ENCODE results near the gene TEX26.

TEX26 gene

DNA sequence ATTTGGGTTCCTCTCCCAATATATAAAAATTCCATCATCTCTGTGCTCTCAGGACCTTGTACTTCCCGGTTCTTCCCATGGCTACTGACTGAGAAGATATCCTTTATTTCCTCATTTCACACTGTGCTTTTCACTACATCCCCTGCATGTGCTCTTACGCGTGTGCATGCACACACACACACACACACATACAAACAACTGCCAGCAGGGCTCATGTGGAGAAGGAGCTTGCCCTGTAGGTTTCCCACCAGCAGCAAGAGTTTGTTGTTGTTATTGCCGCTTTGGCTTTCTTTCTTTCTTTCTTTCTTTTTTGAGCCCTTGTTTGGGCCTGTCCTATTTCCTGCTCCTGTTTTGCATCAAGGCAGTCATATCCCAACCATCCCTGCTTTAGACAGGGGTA is 43.6 kb downstream of the TEX26 start:
- DNase-seq (ENCODE audit: low spot score): no peak

DNA sequence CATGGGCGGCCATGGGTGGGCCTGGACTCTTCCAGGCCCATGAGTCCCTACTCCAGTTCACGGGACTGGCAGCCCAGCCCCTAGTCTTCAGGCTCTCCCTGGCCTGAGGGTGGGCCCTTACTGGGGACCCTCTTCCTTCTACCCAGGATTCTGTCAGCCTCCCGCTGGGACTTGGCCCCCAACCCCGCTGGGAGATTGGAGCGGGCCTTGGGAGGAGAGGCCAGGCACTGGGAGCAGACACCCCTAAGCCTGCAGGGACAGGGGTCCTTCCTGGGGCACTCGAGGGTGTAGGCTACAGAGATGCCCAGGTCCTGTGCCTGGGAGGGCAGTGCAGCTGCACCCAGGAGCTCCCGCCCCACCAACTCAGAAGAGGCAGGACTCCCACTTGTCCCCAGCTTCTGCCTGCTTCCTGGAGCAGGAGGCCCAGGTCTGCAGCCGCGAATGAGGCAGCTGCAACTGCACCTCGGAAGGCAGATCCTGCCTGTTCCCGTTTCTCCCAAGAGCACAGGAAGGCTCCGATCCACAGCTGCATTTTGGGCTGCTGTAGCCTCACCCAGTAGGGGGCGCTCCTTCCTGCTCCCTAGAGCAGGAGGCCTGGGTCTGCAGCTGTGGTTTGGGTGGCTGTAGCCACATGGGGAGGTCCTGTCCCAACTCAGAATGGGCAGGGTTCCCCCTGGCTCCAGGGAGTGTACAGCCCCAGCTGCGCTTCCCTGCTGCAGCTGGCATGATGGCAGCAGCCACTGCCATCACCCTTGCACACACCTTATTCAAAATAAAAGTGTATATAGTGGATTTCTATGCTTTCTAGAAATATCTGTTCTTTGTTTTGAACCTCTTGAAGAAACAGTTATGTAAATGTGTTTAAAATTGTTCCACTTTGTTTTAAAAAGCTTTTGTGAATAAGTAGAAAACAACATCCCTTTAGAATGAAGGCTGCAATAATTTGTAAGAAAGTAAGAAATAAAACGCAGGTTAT is 46.8 kb downstream of the TEX26 start:
- DNase-seq (ENCODE audit: low spot score): no peak

DNA sequence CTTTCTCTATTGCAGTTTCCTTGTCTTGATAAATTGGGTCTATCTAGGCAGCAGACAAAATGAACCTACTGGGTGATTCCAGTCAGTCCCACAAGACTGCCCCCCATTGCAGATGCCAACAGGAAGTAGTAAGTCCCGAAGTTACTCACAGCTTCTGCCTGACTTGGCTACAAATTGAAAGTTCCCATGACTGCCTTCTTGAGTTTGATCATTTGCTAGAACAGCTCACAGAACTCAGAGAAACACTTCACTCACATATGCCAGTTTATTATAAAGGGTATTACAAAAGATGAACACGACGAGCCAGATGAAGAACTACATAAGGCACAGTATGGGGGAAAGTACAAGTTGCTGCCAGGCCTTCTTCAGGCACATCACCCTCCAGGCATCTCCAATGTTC is 50.0 kb downstream of the TEX26 start:
- DNase-seq (ENCODE audit: low spot score): no peak

DNA sequence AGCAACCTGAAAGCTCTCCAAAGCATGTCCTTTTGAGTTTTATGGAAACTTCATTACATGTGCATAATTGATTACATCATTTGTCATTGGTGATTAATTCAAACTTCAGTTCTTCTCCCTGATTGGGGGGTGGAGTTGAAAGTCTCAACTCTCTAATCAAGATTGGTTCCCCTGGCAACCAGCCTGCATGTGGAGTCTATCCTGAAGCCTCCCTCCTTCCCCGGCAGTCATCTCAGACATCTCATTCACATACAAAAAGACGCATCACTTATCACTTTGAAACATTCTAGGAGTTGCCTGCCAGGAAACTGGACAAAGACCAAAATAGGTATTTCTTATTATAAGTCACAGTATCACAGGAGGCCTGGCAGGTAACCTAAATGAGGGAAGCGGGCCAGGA is 50.5 kb downstream of the TEX26 start:
- no peak for DNase-seq (ENCODE audit: low spot score)

DNA sequence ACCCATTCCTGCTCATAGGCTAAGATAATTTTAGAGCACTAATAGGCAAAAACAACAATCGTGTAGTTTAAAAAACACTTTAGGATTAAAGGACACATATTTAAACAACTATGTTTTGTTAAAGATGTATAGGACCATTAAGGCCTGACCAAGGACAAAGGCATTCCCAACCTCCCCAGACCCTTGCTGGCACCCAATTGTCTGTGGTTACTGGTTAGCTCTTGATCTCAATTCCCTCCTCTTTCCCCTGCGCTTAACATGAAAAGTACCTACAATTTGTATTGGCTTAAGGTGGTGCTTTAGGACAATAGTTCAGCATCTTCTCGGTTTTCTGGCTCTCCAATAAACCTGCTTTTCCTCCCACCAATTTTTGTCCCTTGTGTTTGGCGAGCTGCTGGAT is 51.0 kb downstream of the TEX26 start:
- DNase-seq (ENCODE audit: low spot score): no peak

DNA sequence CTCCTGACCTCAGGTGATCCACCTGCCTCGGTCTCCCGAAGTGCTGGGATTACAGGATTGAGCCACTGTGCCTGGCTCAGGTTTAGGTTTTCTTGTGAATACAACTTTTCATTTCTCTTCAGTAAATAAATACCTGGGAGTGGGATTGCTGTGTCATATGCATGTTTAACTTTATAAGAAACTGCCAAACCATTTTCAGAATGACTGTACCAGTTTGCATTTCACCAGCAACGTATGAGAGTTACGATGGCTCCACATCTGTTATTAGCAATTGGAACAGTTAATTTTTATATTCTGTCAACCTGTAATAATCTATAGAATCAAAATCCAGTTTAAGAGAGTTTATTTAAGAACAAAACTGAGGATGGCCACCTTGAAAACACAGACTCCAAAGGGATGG is 52.2 kb downstream of the TEX26 start:
- DNase-seq (ENCODE audit: low spot score): no peak

DNA sequence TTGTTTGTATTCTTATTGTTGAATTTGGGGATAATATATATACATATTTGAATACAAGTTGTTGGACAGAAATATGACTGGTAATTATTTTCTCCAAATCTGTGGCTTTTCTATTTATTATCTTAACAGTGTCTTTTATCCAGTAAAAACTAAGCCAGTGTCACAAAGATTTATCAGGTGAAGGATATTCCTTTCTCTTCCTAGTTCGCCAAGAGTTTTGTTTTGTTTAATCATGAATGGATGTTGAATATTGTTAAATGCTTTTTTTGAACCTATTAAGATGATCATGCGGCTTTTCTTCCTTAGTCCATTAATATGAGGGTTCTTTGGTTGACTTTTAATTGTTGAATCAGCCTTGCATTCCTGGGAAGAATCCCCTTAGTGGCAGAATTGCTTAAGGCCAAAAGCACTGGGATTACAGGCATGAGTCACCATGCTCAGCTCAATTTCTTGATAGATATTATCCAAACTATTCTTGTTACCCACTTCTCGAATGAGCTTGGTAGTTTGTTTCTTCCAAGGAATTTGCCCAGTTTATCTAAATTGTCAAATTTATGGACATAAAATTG is 53.3 kb downstream of the TEX26 start:
- DNase-seq (ENCODE audit: low spot score): no peak

DNA sequence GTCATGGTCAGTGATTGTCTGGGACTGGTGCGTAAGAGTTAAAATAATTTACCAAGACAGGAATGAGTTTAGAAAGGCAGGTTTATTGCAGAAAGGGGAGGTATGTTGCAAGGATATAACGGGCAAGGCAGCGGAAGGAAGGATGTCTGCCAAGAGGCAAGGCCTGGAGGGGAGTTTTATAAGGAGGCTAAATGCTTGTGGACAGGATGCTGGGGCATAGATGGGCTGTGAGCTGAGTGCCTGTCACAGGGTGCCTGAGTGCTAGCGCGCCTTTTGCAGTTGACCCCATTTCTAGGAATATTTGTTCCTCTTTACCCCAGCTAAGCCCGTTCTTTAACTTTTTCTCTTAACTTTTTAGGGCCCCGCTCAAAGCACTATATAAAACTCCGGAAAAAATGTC is 58.7 kb downstream of the TEX26 start:
- DNase-seq (ENCODE audit: low spot score): no peak

DNA sequence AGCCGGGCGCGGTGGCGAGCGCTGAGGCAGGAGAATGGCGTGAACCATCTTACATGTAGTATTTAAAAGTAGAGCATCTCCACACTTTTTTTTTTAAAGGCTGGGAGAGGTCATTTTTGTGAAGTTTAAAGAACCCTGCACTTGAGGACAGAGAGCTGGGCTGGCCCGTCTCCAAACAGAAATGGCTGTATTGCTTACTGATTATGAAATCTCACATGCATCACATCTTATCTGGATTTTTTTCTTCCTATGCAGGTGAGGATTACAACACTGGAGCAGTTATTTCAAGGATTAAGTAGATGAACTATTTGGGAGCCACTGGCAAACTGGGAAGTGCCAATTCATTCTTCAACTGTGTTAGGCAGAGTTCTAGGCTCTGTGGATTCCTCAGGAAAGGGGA is 59.5 kb downstream of the TEX26 start:
- DNase-seq (ENCODE audit: low spot score): no peak

DNA sequence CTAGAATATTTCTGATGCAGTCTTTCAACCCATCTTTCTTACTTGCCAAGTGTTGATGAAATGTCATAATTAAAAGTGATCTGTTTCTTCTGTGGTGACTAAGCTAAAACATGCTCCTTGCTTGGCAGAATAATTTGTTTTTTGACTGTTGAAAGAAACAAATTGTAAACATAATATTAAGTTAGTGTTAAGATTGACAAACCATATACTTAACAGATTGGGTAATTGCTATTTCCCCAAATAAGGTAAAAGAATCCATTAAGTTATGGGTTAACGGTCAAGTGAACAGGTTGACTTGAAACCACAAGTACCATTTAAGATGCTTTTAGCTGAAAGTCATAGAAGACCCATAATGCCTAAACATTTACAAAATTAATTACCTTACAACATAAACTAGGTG is 62.9 kb downstream of the TEX26 start:
- DNase-seq (ENCODE audit: low spot score): no peak

DNA sequence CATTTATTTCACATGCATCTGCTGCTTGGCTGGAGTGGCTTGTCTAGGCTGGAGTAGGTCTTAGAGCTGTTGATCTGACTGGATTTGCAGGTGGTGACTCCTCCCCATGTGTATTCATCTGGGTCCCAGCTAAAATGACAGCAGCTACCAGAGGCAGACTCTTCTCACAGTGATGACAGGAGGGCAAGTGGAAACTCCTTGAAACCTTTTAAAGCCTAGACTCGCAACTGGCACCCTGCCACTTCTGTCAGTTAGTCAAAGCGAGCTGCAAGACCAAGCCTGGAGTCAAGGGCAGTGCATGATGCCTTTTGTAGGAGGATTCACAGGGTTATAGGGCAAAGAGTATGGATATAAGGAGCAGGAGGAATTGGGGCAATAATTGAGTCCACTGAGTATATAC is 65.2 kb downstream of the TEX26 start:
- no peak for DNase-seq (ENCODE audit: low spot score)

DNA sequence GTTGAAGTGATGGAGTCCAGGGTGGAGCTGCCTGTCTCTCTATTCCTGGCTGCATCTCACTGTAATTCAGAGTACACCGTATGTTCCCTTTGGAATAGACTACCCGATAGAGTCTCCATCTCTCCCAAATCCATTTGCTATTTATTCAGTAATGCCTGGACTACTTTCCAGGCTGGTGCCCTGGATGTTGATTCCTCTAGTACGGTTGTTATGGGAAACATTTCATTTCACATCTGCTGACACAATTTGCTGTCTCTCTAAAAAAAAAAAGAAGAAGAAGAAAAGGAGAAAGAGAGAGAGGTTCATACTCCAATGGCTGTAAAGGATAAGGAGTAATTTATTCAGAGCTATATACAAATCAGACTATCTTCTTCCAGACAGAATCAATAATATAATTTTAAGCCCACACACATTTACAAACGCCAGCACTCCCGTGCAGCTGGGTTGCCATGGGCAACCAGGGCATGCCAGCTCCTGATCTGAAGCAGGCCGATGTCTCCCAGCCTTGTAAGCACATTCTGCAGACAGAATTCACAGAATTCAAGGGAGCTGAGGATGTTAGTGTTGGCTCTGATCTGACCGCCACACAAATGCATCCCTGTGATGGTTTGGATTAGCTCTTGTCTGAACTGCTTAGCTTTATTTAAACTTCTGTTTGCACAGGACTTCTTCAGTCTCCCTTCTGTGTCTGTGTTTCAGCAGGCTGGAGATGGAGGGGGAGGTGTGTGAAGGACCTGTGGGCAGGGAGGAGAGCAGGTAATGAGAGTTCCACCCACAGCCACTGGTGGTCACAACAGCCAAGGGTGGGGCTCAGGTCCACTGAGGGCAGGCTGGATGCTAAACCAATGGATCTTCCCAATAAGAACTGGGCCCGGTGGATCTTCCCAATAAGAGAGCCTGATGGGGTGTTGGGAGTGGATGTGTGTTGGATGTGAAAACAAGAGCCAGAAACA is 66.0 kb downstream of the TEX26 start:
- DNase-seq (ENCODE audit: low spot score): peak; percentile 46

DNA sequence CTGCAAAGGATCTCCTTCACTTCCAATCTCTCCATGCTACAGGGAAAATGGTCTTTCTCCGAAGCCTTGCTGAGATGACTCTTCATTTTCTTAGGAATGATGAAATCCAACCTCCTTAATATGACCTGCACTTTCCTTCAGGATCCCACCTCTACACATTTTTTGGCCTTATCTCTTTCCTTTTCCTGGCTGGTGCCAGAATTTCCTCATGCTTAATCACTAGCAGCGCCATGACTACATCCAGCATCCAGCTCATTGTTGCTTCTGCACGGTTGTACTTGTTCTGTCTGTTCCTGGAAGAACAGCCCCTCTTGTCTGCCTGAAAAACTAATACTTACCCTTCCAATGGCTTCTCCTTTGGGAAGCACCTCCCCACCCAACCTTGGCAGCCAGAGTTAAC is 68.4 kb downstream of the TEX26 start:
- no peak for DNase-seq (ENCODE audit: low spot score)

DNA sequence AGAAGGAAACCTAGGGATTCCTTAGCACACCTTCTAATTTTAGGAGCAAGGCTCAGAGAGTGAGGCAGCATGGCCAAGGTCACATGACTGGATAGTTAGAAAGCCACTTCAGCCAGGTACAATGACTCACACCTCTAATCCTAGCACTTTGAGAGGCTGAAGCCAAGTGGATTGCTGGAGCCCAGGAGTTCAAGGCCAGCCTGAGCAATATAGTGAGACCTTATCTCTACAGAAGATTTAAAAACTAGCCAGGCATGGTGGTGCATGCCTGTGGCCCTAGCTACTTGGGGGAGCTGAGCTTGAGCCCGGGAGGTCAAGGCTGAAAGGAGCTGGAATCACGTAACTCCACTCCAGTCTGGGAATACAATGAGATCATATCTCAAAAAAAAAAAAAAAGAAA is 69.2 kb downstream of the TEX26 start:
- no peak for DNase-seq (ENCODE audit: low spot score)

DNA sequence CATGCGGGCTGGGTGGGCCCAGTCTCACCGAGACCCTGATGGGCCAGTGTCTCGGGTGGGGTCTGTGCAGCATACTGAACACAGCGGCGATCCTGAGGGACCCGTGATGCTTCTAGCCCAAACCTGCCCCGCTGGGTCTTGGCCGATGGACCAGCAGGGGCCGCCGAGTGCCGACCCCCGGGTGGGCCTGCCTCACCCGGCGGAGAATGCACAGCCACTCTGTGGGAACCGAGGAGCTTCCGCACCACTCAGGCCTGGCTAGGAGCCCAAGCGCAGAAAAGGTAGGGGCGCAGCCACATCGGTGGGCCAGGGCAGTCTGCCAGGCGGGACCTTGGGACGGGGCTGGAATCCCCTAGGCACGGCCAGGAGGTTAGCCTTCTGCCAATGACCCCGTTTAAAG is 72.6 kb downstream of the TEX26 start:
- DNase-seq (ENCODE audit: low spot score): no peak

DNA sequence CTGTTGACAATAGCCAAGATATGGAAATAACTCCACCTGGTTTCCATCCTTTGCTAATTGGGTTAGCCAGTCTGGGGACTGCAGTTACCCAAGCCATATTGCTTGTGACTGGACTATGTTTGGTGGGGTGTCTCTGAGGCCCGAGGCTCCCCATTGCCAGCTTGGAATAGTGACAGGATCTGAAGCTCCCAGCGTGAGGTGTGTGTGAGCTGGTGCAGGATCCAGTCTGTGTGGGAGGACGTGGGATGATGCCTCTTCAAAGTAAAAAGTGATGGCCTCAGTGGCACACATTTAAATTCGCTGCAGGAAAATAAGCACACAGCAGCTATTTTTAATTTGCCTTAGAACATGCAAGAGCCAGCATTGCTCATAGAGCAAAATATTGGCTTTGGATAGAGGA is 75.0 kb downstream of the TEX26 start:
- DNase-seq (ENCODE audit: low spot score): no peak

DNA sequence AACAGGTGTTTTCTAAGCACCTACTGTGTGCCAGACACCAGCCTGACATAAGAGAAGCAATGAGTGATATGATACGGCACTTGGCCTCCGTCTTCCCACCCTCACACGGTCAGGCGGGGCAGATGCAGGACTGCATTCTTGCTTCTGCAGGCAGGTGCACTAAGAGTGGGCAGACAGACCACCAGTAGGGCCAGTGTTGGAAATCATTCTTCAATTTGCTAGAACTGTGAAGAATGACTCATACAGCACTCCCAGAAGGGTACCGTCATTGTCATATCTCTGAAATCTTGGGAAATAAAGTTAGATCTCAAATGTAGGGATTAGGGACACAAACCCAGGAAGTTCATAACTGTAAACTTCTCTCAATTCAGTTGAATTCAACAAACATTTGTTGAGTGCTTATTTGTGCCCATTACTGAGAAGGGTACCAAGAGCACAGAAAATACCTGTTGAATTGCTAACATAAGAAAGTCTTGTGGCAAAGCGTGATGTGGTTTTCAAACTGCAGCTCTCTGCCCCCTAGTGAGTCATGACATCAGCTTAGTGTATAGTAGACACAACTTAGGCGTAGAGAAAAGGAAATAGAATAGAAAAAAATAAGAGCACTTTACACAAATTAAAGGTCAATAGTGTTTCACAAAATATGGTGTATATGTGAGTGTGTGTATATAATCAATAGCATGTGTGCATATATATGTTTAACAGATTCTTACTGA is 76.1 kb downstream of the TEX26 start:
- DNase-seq (ENCODE audit: low spot score): no peak

DNA sequence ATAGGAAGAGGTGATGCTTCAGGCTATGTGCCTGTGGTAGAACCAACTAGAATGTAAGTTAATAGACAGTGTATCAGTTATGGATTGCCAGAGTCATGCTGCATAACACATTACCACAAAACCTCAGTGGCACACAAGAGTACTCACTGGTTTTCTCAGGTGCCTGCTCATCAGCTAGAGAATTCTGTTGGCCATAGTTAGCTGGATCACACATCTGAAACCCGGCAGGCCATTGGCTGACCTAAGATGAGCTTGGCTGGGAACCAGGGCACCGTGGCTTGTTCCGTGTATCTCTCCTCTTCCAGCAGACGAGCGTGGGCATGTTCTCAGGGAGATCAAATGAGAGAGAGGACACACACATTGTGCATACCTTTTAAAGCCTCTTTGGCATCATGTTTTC is 76.7 kb downstream of the TEX26 start:
- DNase-seq (ENCODE audit: low spot score): no peak

DNA sequence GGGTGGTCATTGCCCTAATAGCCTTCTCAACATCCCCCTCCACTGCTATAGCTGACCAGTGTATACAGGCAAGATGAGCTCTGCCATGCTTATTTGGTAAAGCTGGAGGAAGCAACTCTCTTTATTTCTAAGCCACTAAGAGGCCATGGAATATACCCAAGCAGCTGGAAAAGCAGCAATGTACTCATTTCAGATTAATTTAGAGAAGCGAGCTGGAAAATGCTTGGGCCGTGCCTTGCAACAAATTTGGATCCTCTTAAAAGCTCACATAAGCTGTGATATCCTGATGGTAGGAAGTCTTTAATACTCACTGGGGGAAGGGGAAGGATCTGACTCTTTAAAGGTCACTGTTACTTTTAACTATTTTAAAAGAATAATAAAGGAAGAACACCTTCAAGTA is 77.8 kb downstream of the TEX26 start:
- DNase-seq (ENCODE audit: low spot score): no peak

DNA sequence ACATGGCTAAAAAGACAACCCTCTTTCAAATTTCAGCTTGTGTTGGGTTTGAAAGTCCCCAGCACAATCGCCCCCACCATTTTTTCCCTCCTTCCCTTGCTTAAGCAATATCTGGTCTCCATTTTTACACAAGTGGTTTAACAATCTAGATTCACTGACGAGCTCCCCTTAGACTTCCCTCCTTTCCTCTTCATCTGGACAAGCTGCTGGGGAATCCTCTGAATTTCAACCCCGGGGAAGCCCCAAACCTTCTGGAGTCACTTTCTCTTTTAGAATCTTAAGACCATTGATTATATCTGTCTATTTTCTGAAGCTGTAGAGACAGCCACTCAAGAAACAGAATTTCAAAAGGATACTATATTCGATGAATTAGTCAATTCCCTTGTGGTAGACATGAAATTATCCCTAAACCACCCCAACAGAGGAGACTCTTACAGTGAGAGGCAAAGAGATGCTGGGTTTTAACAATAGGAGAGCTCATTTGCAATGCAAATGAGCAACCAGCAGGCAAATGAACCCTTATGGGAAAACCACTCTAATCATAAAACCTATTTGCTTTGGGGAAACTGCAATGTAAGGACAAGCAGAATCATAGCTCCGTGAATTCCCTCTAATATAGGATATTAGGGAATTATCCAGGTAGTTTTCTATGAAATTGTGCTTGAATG is 78.9 kb downstream of the TEX26 start:
- no peak for DNase-seq (ENCODE audit: low spot score)

DNA sequence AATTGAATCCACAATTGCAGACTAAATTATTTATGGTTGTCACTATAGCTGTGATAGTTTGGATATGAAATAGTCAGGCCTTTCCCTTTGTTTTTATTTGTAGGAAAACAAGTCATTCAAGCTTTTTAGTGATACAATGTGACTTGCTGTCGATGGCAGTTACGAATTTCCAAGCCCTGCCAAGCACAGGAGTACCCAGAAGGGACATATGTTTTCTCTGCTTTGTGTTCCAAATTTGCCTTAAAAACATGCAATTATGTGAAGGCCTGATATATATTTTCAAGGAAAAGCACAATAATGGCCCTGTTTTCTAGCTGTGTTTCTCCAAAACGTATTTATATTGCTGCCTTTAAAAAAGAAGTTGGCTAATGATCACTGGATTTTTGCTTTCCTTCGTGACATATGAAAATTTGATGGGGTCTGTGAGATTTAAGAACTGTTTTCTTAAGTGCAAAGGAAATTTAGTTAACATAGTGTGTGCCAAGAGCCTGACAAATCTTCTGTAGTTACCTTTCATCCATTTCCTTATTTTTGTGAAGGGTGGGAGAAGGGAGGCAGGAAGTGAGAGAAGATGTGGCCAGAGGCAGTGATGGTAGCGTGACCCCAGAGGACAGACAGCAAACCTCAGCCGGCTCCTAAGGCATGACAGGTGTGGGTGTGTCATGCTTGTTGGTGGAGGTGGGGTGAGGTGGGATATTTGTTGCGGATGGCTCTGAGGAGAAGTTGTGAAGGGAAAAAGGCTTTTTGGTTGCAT is 79.6 kb downstream of the TEX26 start:
- DNase-seq (ENCODE audit: low spot score): no peak
